Osteoblast (primary cell): ENCODE data around the gene HK2. TPM values are rescaled to one million over a fixed set of nuclear protein-coding genes. Genes with fewer than 3 reads are reported as not detected.
"Not testable (repeated sequence)": the region's sequence is repeated elsewhere in the genome, so short reads cannot be mapped to it uniquely, and the experiment has no call there.

Experiments used
- DNase-seq: peaks from one replicate; pipeline ENCODE4 v3.0.0; 2011; ENCODE audit warnings: low spot score, mixed read lengths; ENCODE audit not compliant: insufficient read length; ENCODE audit errors: missing footprints
- H2AFZ ChIP-seq: 2 replicates; pipeline ENCODE4 v1.6.0; 2011; ENCODE audit warnings: mild to moderate bottlenecking, low read length
- H3K27ac ChIP-seq: 2 replicates; pipeline ENCODE4 v1.5.1; 2011; ENCODE audit warnings: mild to moderate bottlenecking, low read depth, low read length, moderate library complexity
- H3K27me3 ChIP-seq: 2 replicates; pipeline ENCODE4 v1.6.0; 2012; ENCODE audit warnings: mild to moderate bottlenecking, control low read depth, inconsistent platforms, low read length, moderate library complexity; ENCODE audit not compliant: insufficient read depth
- H3K36me3 ChIP-seq: 2 replicates; pipeline ENCODE4 v1.5.1; 2011; ENCODE audit warnings: mild to moderate bottlenecking, low read length, control low read depth, moderate library complexity; ENCODE audit not compliant: insufficient read depth
- H3K4me1 ChIP-seq: 2 replicates; pipeline ENCODE4 v1.5.1; 2011; ENCODE audit warnings: mild to moderate bottlenecking, low read length, control low read depth, moderate library complexity; ENCODE audit not compliant: insufficient read depth
- H3K4me2 ChIP-seq: 2 replicates; pipeline ENCODE4 v1.6.0; 2011; ENCODE audit warnings: mild to moderate bottlenecking, low read length; ENCODE audit not compliant: insufficient read depth
- H3K4me3 ChIP-seq: fragments of 200-600 bp; sonication (generic); 3 replicates; pipeline ENCODE4 v1.5.1; 2012; ENCODE audit warnings: mild to moderate bottlenecking, low read length, inconsistent platforms; ENCODE audit not compliant: insufficient read depth
- H3K79me2 ChIP-seq: 2 replicates; pipeline ENCODE4 v1.6.0; 2012; ENCODE audit warnings: mild to moderate bottlenecking, low read length, control low read depth, inconsistent platforms; ENCODE audit not compliant: insufficient read depth
- H3K9me3 ChIP-seq: 2 replicates; pipeline ENCODE4 v1.5.1; 2011; ENCODE audit warnings: low read depth, low read length, control low read depth
- H4K20me1 ChIP-seq: 2 replicates; pipeline ENCODE4 v1.6.0; 2012; ENCODE audit warnings: mild to moderate bottlenecking, low read length, control low read depth; ENCODE audit not compliant: insufficient read depth
- total RNA-seq: library from RNA; depleted of rRNA; stranded (reverse); fragments of >200 nt; gene quantifications from 2 replicates; pipeline ENCODE4 v1.2.3, GENCODE V29; 2012
- TF ChIP-seq, protein P1 (sequence below): IDR thresholded peaks from 2 replicates; pipeline ENCODE4 v1.5.1; 2011; ENCODE audit warnings: mild to moderate bottlenecking, low read depth, low read length, moderate library complexity; ENCODE audit errors: extremely low read depth

HK2 gene
- total RNA-seq, 1 donor, result 76.4 TPM

GRCh38 chr2:74890711-74891110 is 56.8 kb downstream of the HK2 start:
- no peaks in the 10 kb centered on the region for H3K27me3 ChIP-seq
- no peak for DNase-seq
- peak overlapping the region; percentile 98 for H3K27ac ChIP-seq
- no peak overlapping the region for H2AFZ ChIP-seq
- no peak overlapping the region for H3K4me3 ChIP-seq
- no peaks in the 10 kb centered on the region for H3K9me3 ChIP-seq
- peaks cover 65% of the 10 kb centered on the region for H3K4me1 ChIP-seq
- H3K79me2 ChIP-seq, result no peaks in the 10 kb centered on the region
- TF ChIP-seq, protein P1, sequence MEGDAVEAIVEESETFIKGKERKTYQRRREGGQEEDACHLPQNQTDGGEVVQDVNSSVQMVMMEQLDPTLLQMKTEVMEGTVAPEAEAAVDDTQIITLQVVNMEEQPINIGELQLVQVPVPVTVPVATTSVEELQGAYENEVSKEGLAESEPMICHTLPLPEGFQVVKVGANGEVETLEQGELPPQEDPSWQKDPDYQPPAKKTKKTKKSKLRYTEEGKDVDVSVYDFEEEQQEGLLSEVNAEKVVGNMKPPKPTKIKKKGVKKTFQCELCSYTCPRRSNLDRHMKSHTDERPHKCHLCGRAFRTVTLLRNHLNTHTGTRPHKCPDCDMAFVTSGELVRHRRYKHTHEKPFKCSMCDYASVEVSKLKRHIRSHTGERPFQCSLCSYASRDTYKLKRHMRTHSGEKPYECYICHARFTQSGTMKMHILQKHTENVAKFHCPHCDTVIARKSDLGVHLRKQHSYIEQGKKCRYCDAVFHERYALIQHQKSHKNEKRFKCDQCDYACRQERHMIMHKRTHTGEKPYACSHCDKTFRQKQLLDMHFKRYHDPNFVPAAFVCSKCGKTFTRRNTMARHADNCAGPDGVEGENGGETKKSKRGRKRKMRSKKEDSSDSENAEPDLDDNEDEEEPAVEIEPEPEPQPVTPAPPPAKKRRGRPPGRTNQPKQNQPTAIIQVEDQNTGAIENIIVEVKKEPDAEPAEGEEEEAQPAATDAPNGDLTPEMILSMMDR, result no peak
- H3K36me3 ChIP-seq, result peaks cover 37% of the 10 kb centered on the region
- H4K20me1 ChIP-seq, result no peaks in the 10 kb centered on the region
- H3K4me2 ChIP-seq, result no peak overlapping the region

DNA sequence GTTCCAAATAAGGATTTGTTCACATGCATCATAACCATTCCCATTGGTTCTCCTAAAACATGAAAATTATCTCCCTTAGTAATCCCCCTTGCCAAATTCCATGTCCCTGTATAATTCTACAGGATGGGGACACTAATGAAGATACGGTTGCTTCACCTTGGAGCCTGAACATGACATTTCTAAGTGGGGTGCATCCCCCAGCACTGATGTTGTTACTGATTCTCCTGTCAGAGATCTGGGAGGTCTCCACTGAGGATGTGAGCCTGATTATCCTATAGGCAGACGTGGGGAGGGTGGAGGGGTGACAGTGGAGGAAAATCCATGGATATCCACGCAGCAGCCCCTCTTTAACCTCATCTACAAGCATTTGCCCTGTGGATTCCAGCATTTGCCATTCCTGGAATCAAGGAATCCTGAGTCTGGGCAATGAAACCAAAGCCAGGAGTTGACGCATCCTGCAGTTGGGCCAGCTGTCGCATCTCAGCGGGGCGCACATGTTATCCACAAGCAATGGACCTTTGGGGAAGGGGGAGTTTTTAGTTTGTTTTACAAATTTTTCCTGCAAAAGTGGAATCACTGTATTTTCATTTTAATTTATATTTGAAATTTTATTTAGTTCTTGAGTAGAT is 57.3 kb downstream of the HK2 start:
- no peak for DNase-seq
- Histone ChIP-seq H3K79me2 (no peaks in the 10 kb centered on the region), H3K27ac (peak overlapping the region; percentile 98), H3K27me3 (no peaks in the 10 kb centered on the region), H3K4me3 (no peak overlapping the region), H3K4me1 (peaks cover 66% of the 10 kb centered on the region), H3K4me2 (no peak overlapping the region), H3K9me3 (no peaks in the 10 kb centered on the region), H3K36me3 (peaks cover 32% of the 10 kb centered on the region), H2AFZ (no peak overlapping the region), H4K20me1 (no peaks in the 10 kb centered on the region)
- TF ChIP-seq, protein P1, result no peak

DNA sequence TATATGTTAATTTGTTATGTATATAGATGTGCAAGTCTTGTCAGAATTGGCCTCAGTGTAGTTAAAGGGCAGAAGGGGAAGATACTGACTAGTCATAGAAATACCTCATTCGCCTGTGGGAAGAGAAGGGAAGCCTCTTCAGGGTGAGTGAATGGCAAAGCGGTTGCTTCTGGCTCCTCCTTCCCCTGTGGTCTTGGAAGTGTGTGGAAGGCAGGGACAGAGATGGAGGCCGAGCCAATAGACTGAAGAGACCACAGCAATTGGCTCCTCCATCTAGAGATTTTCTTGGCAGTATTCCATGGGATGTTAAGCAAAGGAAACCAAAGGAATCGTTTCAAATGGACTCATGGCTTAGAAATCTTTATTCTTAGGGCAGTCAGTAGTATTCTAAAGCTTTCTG is 57.9 kb downstream of the HK2 start:
- H3K4me1 ChIP-seq, result peaks cover 61% of the 10 kb centered on the region
- H3K27me3 ChIP-seq, H3K9me3 ChIP-seq, H2AFZ ChIP-seq, H3K79me2 ChIP-seq, H3K4me3 ChIP-seq, H4K20me1 ChIP-seq: not testable (repeated sequence)
- H3K27ac ChIP-seq, result peak overlapping the region; percentile 98
- peak; percentile 90 for DNase-seq
- peak overlapping the region; percentile 53 for H3K4me2 ChIP-seq
- peaks cover 30% of the 10 kb centered on the region for H3K36me3 ChIP-seq

- TF ChIP-seq, protein P1, result no peak
- Histone ChIP-seq H3K4me2 (no peak overlapping the region), H3K79me2 (no peaks in the 10 kb centered on the region), H3K27me3 (no peaks in the 10 kb centered on the region), H3K4me3 (no peak overlapping the region), H3K4me1 (peaks cover 53% of the 10 kb centered on the region), H2AFZ (no peak overlapping the region), H3K27ac (peak overlapping the region; percentile 98), H4K20me1 (no peaks in the 10 kb centered on the region), H3K9me3 (no peaks in the 10 kb centered on the region), H3K36me3 (peaks cover 26% of the 10 kb centered on the region)
- no peak for DNase-seq
These were observed 58.7 kb downstream of the HK2 start for GRCh38 chr2:74892609-74893008.
